Nucleus accumbens (tissue), 56 donors: ENCODE data around the gene FGFR3.

Source experiments
- DNase-seq, 56 donors: peaks; one replicate each; lab custom pipeline; 2025; lab: John Stamatoyannopoulos, UW

FGFR3 gene

GRCh38 chr4:1767770-1768366, 25.2 kb upstream of the FGFR3 start:
- no peak for DNase-seq

DNA sequence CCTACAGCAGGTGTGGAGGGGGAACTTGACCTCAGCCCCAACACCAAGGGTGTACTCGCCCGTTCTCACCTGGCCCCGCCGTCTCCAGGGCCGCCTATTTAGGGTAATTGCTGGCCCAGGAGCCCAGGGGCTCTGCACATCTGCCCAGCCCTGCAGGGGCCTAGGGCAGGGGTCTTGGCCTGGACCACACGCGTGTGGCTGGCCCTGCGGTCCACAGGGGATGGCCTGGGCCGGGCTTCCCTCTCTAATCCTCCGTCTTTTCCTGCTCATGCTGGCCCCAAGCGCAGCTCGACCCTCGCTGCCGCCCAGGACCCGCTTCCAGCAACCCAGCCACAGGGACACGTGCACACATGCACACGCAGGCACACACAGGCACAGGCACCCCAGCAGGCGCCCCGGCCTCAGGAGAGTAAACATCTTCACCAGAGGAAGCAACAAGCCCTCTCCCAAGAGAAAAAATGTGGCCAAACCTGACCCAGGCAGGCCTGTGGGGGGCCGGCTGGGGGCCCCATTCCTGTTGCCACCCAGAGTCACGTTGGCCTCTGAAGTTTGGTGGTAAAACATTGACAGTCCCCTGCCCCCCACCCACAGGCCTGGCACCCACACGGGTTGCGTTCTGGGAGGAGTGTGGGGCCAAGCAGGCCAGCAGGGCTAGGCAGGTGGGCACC, 24.6 kb upstream of the FGFR3 start:
- DNase-seq: no peak

- DNase-seq: no peak
These were observed 23.4 kb upstream of the FGFR3 start for GRCh38 chr4:1769692-1770091.

DNA sequence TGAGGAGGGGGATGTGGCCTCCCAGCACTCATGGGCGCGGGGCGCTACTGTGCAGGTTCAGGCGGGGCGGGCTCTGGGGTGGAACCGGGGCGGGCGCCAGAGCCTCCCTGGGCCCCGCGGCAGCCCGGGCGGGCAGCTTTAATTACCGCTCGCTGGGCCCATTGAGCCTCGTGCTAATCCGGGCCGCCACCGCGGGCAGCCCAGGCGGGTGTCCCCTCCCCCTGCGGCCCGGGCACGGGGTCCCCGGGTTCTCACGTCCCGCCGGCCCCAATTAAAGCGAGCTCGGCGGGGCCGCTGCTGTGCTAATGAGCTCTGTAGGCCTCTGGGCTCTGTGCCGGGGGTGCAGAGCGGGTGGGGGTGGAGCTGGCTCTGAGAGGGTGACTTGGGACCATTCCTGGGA, 22.8 kb upstream of the FGFR3 start:
- DNase-seq: peak in 30 of 56 donors; percentile 10 to 82 (median 46)

DNA sequence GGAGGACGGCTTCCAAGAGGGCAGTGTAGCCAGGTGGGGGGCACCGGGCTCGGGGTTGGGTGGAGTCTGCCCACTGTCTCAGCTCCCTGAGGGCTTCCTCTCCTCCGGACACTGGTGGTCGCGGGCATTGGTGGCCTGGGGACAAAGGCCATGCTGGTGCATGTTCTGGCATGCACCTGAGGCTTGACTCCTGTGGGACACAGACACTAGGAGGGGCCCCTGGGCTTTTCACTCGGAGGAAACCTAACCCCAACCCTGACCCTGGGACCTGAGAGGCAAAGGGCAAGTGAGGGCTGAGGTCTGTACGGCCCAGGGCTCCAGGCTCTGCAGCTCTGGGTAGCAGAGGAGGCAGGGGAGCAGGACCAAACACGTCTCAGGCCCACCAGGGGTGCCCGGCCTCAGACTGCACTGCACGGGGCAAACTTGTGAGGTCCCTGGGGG, 22.3 kb upstream of the FGFR3 start:
- no peak for DNase-seq

- peak in 1 of 56 donors; percentile 24 for DNase-seq
These were observed 21.4 kb upstream of the FGFR3 start for GRCh38 chr4:1771555-1772305.

- DNase-seq: no peak
These were observed 20.1 kb upstream of the FGFR3 start for GRCh38 chr4:1772853-1773538.

GRCh38 chr4:1773754-1774153, 19.3 kb upstream of the FGFR3 start:
- no peak for DNase-seq

DNA sequence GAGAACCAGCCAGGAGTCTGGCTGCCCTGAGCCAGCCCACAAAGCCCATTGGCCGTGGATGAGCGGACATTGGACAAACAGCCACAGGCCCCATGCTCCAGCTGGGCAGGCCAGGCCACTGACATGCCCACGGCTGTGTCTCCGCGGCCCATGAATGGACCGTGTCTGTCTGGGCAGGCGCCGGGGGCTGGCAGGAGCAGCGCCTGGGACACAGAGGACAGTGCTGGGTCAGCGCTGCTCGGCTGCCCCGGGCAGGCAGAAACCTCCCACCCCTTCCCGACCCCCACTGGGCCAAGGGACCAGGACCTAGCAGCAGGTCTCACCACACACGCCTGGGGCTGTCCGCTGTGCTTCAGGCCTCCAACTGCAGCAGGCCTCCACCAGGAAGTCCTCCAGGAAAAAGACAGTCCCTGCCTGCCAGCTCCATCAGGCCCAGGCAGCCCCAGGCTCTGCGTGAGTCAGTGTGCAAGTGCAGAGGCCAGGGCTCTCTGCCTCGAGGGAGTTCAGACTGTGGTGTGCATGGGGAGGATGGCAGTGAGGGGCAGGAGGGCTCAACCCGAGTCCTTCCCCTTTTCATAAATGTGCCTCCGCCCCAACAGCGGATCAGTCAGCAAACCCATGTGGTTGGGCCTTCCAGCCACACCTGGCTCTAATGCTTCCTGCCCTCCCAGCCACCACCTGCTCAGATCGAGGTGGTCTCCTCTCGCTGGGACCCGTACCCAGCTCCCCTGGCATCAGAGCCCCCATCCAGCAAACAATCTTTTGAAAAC, 17.2 kb upstream of the FGFR3 start:
- DNase-seq: peak in 50 of 56 donors; percentile 13 to 86 (median 58)

DNA sequence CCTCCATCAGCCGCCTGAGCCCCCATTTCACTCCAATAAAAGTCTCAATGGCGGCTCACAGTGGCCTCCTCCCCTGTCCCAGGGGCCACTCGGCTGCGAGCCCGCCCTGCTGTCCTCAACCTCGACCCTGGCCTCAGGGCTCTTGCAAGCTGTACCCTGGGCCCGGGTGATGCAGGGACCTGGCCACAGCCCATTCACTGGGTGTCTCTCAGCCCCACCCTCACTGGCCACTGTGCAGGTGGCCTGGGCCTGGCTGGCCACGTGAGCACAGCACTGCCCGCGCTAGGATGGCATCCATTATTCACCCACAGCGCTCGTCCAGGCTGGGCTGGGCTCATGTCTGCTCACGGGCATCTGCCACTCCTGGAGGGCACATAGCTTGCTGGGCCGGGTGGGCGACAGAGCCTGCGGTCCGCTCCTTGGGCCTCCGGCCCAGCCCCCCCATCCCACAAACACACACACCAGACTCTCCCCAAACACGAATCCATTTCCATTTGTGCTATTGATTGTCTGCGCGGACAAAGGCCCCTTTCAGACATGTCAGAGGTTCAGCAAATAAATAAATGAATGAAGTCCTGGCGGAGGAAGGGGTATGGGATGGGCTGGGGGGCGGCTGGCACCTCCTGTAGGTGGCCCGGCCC, 16.5 kb upstream of the FGFR3 start:
- DNase-seq: peak in 7 of 56 donors; percentile 15 to 52 (median 32)

GRCh38 chr4:1777822-1778641, 15.1 kb upstream of the FGFR3 start:
- peak in 44 of 56 donors; percentile 18 to 83 (median 50) for DNase-seq

GRCh38 chr4:1778642-1779392, 14.3 kb upstream of the FGFR3 start:
- DNase-seq: peak in 4 of 56 donors; percentile 12 to 37 (median 20)

GRCh38 chr4:1779588-1780382, 13.3 kb upstream of the FGFR3 start:
- peak in 5 of 56 donors; percentile 15 to 42 (median 20) for DNase-seq

DNA sequence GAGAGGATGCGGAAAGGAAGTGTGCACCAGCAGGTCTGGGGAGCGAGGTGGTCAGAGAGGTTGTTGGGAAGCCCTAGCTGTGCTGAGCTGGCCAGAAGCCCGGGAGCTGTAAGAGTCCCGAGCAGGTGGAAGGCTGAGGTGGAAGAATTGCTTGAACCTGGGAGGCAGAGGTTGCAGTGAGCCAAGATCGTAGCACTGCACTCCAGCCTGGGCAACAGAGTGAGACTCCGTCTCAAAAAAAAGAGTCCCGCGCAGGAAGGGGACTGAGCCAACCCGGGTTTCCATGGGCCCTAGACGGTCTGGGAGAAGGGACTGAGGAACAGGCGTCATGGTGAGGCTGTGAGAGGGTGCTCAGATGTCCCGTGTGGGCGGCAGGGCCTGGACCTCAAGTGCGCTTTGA, 12.7 kb upstream of the FGFR3 start:
- DNase-seq: no peak

DNA sequence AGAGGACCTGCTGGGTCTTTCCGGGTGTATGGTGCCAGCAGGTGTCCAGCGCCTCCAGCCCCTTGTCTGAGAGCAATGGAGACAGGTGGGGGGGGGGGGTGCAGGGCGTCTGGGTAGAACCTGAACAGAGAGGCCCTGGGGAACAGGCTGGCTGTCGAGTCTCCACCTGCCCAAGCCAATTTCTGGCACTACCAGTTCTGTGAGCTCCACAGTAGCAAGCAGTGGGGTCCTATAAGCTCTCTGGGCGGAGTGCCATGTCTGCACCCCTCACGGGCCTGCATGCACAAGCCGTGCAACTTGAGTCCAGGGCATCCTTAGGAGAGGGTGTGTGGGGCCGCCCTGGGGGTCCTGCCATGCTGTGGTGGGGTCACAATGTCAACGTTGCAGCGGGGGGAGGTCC, 10.1 kb upstream of the FGFR3 start:
- no peak for DNase-seq

- peak in 5 of 56 donors; percentile 25 to 39 (median 30) for DNase-seq
These were observed 9.1 kb upstream of the FGFR3 start for GRCh38 chr4:1783970-1784369.

- peak in 13 of 56 donors; percentile 11 to 48 (median 41) for DNase-seq
These were observed 8.7 kb upstream of the FGFR3 start for GRCh38 chr4:1784395-1784788.
